ENCODE measurements around the gene MMP7.

MMP7 gene, protein sequence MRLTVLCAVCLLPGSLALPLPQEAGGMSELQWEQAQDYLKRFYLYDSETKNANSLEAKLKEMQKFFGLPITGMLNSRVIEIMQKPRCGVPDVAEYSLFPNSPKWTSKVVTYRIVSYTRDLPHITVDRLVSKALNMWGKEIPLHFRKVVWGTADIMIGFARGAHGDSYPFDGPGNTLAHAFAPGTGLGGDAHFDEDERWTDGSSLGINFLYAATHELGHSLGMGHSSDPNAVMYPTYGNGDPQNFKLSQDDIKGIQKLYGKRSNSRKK

DNA sequence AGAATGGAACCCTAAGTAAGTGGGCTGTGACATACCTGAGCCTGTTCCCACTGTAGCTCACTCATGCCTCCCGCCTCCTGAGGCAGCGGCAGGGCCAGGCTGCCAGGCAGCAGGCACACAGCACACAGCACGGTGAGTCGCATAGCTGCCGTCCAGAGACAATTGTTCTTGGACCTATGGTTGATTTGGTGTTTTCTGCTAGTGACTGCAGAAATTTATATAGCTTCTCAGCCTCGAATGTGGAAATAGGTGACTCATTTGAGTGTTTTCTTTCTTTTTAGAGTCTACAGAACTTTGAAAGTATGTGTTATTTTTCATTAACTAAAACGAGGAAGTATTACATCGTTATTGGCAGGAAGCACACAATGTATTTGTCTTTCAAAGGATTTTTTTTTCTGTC lies at the start of gene MMP7:
Gene MMP7 (minus strand): TSS at position 190 of the 400 bp plus-strand sequence. CDS start 47 bp downstream, at position 143.
- DNase-seq: no peak

DNA sequence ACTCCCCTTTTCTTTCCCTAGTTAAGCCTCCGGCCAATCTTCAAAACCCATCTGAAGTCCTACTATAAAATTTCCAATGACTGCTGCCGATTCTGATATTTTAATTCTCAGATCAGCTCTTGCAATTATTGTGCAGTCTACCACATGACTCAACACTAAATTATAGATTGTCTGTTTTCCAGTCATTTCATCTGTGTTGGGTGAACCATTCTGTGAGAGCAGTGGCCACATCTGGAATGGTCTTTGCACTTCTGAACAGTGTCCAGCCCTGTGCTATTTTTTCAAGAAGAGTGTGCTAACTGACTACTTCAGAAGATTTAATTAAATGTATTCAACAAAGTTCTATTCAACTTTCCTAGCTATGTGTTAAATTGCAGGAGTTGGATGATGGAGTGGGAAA lies 47.2 kb upstream of the MMP7 start:
- DNase-seq: no peak

DNA sequence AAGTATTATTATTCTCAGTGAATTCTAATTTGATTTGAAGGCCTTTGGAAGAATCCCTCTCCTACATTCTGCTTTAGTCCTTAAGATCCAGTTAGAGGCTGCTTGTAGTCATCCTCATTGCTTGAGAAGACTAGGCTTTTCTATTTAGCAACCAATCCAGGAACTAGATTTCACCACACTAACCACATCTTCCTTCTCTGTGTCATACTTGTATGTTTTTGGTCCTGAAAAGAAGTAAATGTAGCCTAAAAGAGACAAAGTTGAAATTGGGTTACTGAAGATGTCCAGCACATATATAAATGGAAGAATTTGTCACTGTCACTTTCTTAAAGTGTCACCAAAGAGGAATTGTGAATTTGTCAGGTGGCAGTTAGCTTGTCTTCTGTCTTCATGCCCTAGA lies 46.6 kb upstream of the MMP7 start:
- DNase-seq: peak in 1 of 2 donors; percentile 20

DNA sequence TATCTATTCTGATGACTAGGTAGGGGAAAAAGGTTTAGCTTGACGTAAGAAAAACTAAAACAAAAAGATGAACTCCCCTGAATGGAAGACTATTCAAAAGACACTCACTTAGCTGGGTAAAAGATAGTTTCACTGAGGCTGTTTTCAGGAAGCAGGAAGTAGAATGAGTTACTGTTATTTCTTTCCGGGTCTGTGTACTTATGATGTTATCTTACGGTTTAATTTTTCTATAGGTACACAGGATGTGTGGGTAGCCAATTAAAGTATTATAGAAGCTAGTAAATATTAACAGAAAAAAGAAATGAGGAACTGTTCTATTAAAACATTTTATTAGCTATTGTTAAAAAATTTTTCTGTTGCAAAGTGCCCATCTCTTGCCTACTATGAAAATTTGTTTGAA lies 45.8 kb upstream of the MMP7 start:
- peak in 1 of 2 donors; percentile 14 for DNase-seq

DNA sequence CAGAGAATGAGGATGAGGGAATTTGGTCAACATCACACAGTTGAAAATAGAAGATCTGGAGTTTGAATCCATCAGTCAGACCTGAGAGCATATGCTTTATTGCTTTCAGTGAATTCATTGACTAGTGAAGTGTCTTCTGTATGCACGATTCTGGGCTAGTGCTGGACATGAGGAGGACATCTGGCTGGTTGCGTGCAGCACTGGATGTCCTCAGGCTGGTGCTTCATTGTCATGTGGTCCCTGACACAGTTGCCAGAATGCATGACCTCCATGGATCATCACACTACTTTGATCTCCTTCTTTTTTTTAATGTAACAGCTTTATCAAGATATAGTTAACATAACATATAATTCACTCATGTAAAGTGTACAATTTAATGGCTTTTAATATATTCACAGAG lies 44.5 kb upstream of the MMP7 start:
- no peak for DNase-seq

DNA sequence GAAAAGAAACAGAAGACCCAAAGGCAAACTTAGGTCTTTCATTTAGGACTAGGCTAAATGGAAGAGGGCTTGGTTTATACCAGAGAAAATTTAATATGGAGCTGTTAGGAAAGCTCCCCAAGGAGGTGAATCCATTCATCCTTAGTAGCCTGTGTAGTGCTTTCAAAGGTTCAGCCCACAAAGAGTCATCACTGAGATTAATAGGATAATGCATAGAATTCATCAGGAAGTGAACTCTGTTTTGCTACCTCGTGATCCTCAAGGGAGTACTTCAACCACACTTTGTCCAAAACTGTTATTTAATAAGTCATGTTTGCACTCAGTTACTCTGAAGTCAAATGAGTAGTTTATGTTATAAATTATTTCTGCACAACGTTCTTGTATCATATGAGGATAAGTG lies 43.3 kb upstream of the MMP7 start:
- DNase-seq: no peak

DNA sequence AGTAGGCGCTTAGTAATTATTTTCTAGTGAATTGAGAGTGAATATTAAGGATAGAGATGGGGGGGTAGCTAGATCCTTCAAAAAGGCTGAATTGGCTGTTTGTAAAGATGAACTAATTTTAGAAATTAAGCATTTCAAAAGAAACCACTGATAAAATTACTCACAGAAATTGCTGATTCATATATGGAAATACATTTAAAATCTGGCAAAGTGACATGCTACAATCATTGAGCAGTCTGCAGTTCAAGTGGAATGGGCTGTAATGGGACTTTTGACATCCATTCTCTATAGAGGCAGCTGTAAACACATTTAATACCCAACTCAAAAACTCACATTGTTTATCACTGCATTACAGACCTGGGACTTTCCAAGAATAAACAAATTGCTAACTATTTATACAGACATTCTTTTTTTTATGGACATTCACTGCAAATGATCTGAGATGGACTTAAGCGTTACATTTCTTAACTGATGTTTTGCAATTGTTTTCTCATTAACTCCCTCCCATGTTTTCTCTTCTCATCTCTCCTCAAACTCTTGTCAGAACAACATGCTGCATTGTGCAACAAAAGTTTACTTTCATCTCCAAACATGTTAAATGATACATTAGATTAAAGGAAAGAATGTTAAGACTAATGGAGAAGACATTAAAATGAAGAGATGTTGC lies 42.1 kb upstream of the MMP7 start:
- no peak for DNase-seq

DNA sequence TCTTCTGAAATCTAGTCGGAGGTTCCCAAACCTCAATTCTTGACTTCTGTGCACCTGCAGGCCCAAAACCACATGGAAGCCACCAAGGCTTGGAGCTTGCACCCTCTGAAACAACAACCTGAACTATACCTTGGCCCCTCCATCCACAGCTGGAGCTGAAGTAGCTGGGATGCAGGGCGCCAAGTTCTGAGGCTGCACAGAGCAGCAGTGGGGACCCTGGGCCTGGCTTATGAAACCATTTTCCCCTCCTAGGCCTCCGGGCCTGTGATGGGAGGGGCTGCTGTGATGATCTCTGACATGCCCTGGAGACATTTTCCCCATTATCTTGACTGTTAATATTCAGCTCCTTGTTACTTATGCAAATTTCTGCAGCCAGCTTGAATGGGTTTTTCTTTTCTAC lies 38.3 kb upstream of the MMP7 start:
- no peak for DNase-seq

DNA sequence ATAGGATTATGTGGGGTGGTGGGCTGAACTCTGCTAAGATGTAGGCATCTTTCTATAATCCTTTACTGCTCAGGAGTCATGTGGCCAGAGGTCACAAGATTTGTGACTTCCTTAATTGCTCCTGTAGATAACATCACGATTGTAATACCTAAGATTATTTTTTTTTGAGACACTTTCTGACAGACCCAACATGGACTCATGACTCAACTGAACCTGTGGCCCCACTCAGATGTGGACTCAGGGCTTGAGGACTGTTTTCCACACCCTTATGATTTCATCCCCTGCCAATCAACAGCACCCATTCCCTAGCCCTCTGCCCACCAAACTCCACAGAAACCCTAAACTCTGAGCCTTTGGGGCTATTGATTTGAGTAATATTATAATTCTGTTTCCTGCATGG lies 35.6 kb upstream of the MMP7 start:
- DNase-seq: no peak

DNA sequence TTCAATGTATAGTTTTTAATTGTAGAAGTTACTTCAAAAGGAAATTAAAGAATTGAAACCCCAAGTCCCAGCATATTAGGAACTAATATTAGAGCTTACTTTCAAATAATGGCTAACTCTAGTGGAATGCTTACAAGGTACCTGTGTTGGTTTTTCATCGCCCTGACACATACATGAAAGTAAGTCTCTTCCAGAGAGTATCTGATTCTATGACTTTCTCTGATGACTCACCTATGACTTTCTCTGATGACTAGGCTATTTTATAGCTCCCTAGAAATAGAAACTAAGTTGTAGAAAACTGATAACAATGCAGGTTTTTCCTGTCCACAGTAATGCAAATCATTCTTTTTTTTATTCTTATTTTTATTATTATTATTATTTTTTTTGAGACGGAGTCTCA lies 33.6 kb upstream of the MMP7 start:
- DNase-seq: no peak

DNA sequence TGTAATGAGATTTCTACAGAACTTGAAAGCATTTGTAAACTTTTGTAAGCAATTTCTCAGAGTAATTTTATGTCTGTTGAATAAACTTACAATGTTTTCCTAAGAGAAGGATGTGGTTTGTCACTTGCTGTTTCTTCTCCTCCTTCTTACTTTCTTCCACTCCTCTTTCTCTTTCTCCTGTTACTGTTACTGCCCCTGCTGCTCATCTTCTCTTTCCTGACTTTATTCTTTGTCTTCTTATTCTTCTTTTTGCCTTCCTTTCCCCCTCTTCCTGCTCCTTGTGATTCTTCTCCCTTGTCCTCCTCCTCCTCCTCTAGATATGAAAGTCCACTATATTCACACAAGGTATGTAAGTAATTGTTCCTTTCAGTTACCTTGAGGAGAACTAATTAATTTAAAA lies 31.1 kb upstream of the MMP7 start:
- DNase-seq: no peak

DNA sequence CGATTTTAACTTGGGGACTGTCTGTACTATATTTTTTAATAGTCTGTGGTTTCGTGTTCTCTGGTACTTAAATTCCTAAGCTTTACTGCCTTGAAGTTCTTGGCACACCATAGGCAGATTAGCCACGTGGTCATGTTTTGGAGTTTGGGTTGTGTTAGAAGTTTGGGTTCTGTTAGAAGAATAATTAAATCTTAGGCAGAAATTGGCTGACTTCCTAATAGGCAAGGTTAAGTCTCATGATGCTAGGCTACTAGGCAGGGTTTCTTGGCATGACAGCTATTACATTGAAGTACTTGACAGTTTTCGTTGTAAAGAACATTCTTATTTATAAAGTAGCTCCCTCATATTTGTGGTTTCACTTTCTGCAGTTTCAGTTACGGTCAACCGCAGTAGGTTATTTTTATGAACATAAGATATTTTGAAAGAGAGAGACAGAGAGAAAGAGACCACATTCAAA lies 30.0 kb upstream of the MMP7 start:
- peak; percentile 15 to 44 for DNase-seq

DNA sequence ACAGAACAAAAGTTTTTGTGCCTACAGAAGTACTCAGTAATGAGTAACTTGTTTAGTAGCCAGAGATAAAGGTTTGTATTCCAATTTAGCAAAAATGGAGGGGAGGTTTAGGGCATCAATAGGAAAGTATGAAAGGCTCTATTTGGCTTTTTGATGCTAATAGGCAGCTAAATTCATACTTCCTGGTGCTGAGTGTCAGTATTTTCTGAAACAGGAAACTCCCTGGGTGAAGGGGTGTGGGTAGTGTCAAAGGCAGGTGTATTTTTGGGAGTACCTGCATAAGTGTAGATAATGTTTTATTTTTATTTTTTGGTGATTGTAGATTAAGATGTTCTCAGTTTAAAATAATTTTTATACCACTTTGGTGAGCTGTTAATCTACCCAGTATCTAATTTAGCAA lies 29.3 kb upstream of the MMP7 start:
- DNase-seq: peak; percentile 12 to 33

DNA sequence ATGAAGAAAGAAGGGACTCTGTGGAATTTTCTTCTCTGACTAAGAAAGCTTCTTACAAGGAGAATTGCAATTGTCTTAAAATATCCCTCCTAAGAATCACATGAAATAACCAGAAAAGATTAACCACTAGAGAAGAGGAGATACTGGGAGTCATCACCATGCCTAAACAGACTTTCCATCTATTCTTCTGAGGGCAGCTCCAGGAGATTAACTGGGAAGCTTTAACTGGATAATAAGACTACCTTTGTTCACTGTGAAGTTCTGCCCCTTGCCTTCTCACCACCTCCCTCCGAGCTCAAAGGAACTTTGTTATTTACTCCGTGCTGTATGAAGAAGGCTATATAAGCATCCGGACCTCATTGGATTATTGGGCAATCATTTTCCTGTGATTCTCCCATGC lies 24.5 kb upstream of the MMP7 start:
- DNase-seq: no peak

DNA sequence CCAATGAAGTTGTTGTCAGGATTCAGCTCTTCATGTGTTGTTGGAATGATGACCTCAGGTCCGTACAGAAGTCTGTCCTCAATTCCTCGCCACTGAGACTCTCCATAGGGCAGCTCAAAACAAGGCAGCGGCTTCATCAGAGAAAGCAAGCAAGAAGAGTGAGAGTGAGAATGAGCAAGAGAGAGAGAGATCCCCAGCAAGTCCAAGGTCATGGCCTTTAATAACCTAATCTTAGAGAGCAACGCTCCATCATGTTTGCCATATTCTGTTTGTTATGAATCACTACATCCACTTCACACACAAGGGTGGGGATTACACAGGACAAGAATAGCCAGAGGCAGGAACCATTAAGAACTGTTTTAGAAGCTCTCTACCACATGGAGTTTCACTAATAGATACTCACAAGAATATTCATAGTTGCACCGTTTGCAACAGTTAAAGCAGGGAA lies 23.3 kb upstream of the MMP7 start:
- no peak for DNase-seq

DNA sequence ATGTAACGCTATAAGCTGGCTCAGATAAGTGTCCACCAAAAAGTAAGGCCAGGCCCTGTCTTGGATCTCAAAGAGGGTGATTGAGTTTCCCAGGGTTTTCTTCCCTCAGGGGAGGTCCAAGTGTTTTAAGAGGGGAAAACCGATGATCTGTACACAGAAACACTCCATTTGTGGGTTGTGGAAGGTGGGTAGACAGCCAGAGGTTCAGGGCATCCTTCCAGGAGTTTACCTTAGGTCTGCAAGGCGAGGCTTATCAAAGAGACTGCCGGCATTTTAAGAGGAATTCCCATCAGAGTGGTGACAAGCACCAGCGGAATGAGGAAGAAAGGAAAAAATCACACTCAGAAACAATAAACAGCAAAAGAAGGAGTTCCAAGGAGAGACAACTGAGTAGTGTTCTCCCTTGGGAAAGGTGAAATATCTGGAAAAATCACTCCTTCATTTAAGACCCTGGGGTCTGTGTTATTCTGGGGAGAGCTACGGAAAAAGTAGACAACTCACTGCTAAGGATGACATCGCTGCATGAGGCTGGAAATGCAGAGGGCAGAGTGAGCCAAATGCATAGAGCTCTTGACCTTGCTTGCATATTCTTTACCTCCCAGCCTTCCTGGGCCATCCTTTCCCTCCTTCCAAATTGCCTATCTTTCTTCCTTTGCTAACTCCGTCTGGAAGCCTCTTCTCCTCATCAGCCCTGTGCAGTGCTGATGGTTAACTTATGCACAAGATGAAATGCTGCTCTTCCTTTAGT lies 22.1 kb upstream of the MMP7 start:
- DNase-seq: no peak

DNA sequence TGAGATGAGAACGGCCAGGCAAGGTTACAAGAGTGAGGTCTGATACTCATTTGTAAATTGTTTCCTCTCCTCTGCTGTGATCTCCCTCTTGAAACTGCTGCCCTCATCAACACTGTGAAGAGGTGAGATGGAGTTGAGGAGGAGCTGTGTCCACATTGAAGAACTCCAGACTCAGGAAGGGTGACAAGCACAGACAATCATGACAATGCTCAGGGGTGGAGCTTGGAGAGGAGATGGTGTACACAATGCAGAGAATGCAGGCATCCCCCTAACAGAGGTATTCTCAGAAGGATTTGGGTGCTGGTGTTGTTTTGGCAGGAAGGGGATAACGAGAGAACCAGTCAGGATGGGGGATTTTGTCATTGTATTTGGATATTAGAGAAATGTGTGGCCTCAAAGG lies 21.5 kb upstream of the MMP7 start:
- no peak for DNase-seq

DNA sequence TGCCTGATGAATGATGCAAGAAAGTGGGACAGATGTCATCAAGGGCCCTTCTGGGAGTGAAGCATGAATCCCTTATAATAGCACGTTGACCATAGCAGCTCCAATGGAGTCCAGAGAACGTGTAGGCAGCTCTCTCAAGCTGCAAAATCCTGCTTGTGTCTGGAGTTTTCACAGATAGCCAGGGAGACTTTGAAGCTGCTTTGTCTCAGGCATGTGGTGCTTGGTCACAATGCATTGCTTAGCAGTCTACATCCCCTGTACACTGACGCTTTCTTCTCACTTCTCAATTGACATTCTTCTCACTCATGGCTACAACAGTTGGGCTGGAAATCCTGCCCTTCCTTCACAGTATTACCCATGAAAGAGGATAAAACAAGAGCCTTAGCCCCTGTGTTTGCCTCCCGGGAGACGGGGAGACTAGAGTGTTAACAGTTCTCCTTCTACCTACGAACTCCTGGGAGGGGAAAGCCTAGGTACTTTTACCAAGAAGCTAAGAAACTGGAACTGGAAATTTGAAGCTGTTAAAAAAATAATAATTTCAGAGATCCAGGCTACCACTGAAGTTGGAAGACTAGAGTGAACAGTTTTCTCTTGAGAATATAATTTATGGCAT lies 20.7 kb upstream of the MMP7 start:
- DNase-seq: no peak

DNA sequence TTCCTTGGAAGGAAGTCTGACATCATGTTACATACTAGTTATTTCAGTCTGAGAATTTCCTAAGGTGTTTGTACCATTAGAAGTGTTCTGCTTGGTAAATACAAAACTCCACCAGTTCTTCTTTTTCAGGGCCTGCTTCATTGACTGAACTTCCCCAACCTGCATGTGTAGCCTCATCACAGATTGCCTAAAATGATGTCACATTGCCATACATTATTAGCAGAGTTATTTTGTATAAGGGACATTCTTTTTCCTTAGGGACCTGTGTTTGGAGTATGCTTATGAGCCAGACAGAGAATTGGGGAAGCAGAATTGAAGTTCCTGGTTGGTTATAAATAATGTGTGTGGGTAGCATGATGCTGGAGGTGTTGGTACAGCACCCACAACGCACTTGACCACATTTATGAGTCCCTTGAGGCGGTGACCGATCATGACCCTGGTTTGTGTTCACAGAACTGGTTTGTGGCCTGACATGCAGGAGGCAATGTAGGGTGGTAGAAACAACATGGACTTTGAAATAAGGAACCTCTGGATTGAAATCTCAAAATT lies 16.4 kb upstream of the MMP7 start:
- DNase-seq: peak; percentile 28 to 71

DNA sequence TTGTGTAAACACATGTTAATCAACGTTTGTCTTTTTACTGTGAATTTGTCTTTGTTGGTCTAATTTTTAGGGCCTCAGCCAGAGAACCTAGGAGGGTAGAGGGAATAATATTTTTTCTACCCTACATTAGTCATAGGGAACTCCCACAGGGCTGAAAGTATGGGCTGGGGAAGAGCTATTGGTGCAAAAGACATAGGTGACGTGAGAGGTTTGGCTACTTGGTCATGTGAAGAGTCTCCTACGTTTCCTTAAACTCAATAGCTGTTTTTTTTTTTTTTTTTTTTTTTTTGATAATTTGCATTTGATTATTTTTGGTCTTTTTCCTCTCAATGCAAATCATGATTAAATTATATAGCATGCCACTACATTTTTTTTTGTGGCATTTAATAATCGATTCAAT lies 15.9 kb upstream of the MMP7 start:
- DNase-seq: peak in 1 of 2 donors; percentile 52

DNA sequence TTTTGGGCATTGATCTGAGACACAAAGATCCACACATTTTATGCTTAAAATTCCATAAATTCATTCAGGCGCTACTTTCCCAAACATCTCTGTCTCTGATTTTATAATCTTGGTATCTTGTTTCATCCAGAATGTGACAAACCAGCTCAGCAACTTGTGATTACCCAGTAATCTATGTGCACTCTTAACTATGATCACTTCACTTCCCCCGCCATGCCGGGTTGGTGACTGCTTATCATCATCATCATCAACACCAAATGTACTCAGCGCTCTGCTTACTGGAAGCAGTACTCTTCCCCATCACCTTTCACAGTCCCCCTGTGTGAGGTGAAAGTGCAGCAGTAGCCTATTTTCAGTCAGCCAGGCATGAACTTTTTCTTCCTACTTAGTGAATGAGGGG lies 15.2 kb upstream of the MMP7 start:
- no peak for DNase-seq

DNA sequence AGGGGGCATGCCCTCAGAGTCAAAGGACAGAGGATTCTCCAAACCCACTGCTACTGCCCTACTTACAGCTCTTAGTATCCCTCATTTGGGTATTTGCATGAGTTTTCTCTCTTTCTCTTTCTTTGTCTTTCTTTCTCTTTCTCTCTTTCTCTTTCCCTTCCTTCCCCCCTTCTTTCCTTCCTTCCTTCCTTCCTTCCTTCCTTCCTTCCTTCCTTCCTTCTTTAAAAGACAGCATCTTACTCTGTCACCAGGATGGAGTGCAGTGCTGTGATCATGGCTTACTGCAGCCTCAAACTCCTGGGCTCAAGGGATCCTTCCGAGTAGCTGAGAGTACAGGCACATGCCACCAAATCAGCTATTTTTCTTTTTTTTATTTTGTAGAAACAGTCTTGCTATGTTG lies 14.0 kb upstream of the MMP7 start:
- no peak for DNase-seq

DNA sequence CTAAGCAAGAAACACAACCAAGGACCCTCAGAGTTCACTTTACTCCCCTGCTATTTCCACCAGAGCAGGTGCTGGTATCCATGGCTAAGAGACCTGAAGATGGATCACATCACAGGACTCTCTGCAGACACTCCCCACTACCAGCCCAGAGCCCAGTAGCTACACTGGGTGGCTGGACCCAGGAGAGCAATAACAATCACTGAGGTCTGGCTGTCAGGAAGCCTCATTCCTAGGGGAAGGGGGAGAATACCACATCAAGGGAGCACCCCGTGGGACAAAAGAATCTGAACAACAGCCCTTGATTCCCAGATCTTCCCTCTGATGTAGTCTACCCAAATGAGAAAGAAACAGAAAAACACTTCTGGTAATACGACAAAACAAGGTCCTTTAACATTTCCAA lies 9.0 kb upstream of the MMP7 start:
- DNase-seq: no peak
